Central memory CD4-positive, alpha-beta T cell (primary cell): ENCODE data around the gene VAV3.
"Not testable (repeated sequence)": the region's sequence is repeated elsewhere in the genome, so short reads cannot be mapped to it uniquely, and the experiment has no call there.

ENCODE experiments used
- DNase-seq: peaks from one replicate; pipeline ENCODE4 v3.0.0; 2022

Gene VAV3

GRCh38 chr1:107879927-107880326, 85.1 kb downstream of the VAV3 start:
- no peak for DNase-seq

GRCh38 chr1:107879346-107879745, 85.6 kb downstream of the VAV3 start:
- DNase-seq: no peak

GRCh38 chr1:107877745-107878144, 87.2 kb downstream of the VAV3 start:
- no peak for DNase-seq

GRCh38 chr1:107877092-107877491, 87.9 kb downstream of the VAV3 start:
- DNase-seq: no peak

GRCh38 chr1:107875689-107876088, 89.3 kb downstream of the VAV3 start:
- no peak for DNase-seq

GRCh38 chr1:107874221-107874620, 90.8 kb downstream of the VAV3 start:
- no peak for DNase-seq

- DNase-seq: no peak
These were observed 93.1 kb downstream of the VAV3 start for GRCh38 chr1:107871687-107872395.

- no peak for DNase-seq
These were observed 93.7 kb downstream of the VAV3 start for GRCh38 chr1:107871259-107871658.

- DNase-seq: no peak
These were observed 94.3 kb downstream of the VAV3 start for GRCh38 chr1:107870696-107871095.

- DNase-seq: no peak
These were observed 97.1 kb downstream of the VAV3 start for GRCh38 chr1:107867897-107868296.

GRCh38 chr1:107867422-107867821, 97.6 kb downstream of the VAV3 start:
- no peak for DNase-seq

- no peak for DNase-seq
These were observed 98.1 kb downstream of the VAV3 start for GRCh38 chr1:107866870-107867269.

GRCh38 chr1:107865627-107866026, 99.4 kb downstream of the VAV3 start:
- DNase-seq: no peak

GRCh38 chr1:107863342-107863741, 101.6 kb downstream of the VAV3 start:
- DNase-seq: no peak

- no peak for DNase-seq
These were observed 102.9 kb downstream of the VAV3 start for GRCh38 chr1:107862064-107862463.

GRCh38 chr1:107858323-107858722, 106.7 kb downstream of the VAV3 start:
- DNase-seq: no peak

GRCh38 chr1:107851418-107851817, 113.6 kb downstream of the VAV3 start:
- DNase-seq: no peak

GRCh38 chr1:107844541-107845194, 120.3 kb downstream of the VAV3 start:
- DNase-seq: not testable (repeated sequence)

GRCh38 chr1:107843989-107844388, 121.0 kb downstream of the VAV3 start:
- no peak for DNase-seq

- DNase-seq: no peak
These were observed 122.7 kb downstream of the VAV3 start for GRCh38 chr1:107842241-107842640.

GRCh38 chr1:107840725-107841124, 124.3 kb downstream of the VAV3 start:
- DNase-seq: no peak

GRCh38 chr1:107838056-107838455, 126.9 kb downstream of the VAV3 start:
- DNase-seq: no peak

GRCh38 chr1:107835151-107835670, 129.8 kb downstream of the VAV3 start:
- no peak for DNase-seq

- no peak for DNase-seq
These were observed 131.9 kb downstream of the VAV3 start for GRCh38 chr1:107833061-107833460.
